GM12878 (cell line): ENCODE measurements around the gene SRSF3. TPM values are rescaled to one million over a fixed set of nuclear protein-coding genes. Genes with fewer than 3 reads are reported as not detected.

Experiments used
- ATF7 ChIP-seq: fragments of 450-650 bp; IDR thresholded peaks from 2 replicates; pipeline ENCODE4 v1.6.1; 2016; ENCODE audit warnings: low read depth, mild to moderate bottlenecking
- CHD1 ChIP-seq: IDR thresholded peaks from 2 replicates; pipeline ENCODE4 v1.6.1; 2012; ENCODE audit warnings: low read depth, low read length, improper control_type of control experiment
- CHD4 ChIP-seq: fragments of 200-600 bp; sonication (generic); IDR thresholded peaks from 2 replicates; pipeline ENCODE4 v1.6.1; 2016; ENCODE audit warnings: mild to moderate bottlenecking
- LARP7 ChIP-seq: fragments of 450-650 bp; IDR thresholded peaks from 2 replicates; pipeline ENCODE4 v1.6.1; 2017; ENCODE audit warnings: mild to moderate bottlenecking
- POLR2A ChIP-seq: IDR thresholded peaks from 2 replicates; pipeline ENCODE4 v1.6.1; 2011; ENCODE audit warnings: low read depth, mild to moderate bottlenecking, low read length
- RAD21 ChIP-seq: IDR thresholded peaks from 2 replicates; pipeline ENCODE4 v1.6.1; 2011; ENCODE audit warnings: mild to moderate bottlenecking, low read depth, low read length, moderate library complexity; ENCODE audit not compliant: insufficient read depth
- TCF3 ChIP-seq: IDR thresholded peaks from 2 replicates; pipeline ENCODE4 v1.6.1; 2012; ENCODE audit warnings: low read depth, mild to moderate bottlenecking, low read length, borderline replicate concordance; ENCODE audit not compliant: insufficient read depth
- YBX1 ChIP-seq: fragments of 450-650 bp; IDR thresholded peaks from 2 replicates; pipeline ENCODE4 v1.6.1; 2016; ENCODE audit warnings: antibody characterized with exemption
- polyA plus RNA-seq, 11 experiments: library from polyadenylated mRNA; depleted of rRNA in 4 of 11; unstranded in 6 of 11; stranded (reverse) in 5 of 11; fragments of >200 nt; fragmentation: Nextera tagmentation in 4 of 11; fragmentation: Illumina TruSeq in 1 of 11; extraction: Ambion mirVana in 4 of 11; extraction: Trizol in 1 of 11; gene quantifications; 1 replicate in 1 of 11; 2 replicates in 10 of 11; pipeline versions ENCODE4 v1.2.1 to v1.2.3, GENCODE V29; 2011 to 2016; ENCODE audit warnings: inconsistent platforms in 2 of 11, missing spikeins in 2 of 11, low read depth in 1 of 11
- total RNA-seq, 4 experiments: library from RNA; depleted of rRNA in 3 of 4; stranded (reverse); fragments of >200 nt in 3 of 4; fragmentation: Illumina TruSeq in 1 of 4; extraction: Trizol in 1 of 4; gene quantifications; 2 replicates each; pipeline versions ENCODE4 v1.2.1 to v1.2.3, GENCODE V29; 2013 to 2021
- TF ChIP-seq, protein P1 (sequence below): fragments of 450-650 bp; IDR thresholded peaks from 2 replicates; pipeline ENCODE4 v1.6.1; 2016; ENCODE audit warnings: mild to moderate bottlenecking, moderate library complexity, borderline replicate concordance
- TF ChIP-seq, protein P2 (sequence below), 3 experiments: IDR thresholded peaks in 2 of 3; conservative IDR thresholded peaks in 1 of 3; 2 replicates each; pipeline ENCODE4 v1.5.1; 2011; ENCODE audit warnings: low read depth in 3 of 3, low read length in 3 of 3, mild to moderate bottlenecking in 3 of 3, control low read depth in 2 of 3, moderate library complexity in 2 of 3, inconsistent platforms in 1 of 3, mixed read lengths in 1 of 3; ENCODE audit not compliant: control insufficient read depth in 2 of 3, insufficient read depth in 1 of 3; ENCODE audit errors: extremely low read depth in 1 of 3
- TF ChIP-seq, protein P3 (sequence below): IDR thresholded peaks from 2 replicates; pipeline ENCODE4 v1.6.1; 2012; ENCODE audit warnings: low read depth, low read length, improper control_type of control experiment
- TF ChIP-seq, protein P4 (sequence below): IDR thresholded peaks from 2 replicates; pipeline ENCODE4 v1.6.1; 2012; ENCODE audit warnings: low read length, inconsistent platforms
- TF ChIP-seq, protein P5 (sequence below): fragments of 450-650 bp; IDR thresholded peaks from 2 replicates; pipeline ENCODE4 v1.6.1; 2017; ENCODE audit warnings: mild to moderate bottlenecking, low read depth, inconsistent platforms; ENCODE audit not compliant: poor library complexity, severe bottlenecking

SRSF3 gene
- total and polyA plus RNA-seq, 10 of the 15 experiments (the other 5 are each of a cell fraction or from before 2014, with no cell fraction given), result 195 to 1,377 (median 493) TPM

DNA sequence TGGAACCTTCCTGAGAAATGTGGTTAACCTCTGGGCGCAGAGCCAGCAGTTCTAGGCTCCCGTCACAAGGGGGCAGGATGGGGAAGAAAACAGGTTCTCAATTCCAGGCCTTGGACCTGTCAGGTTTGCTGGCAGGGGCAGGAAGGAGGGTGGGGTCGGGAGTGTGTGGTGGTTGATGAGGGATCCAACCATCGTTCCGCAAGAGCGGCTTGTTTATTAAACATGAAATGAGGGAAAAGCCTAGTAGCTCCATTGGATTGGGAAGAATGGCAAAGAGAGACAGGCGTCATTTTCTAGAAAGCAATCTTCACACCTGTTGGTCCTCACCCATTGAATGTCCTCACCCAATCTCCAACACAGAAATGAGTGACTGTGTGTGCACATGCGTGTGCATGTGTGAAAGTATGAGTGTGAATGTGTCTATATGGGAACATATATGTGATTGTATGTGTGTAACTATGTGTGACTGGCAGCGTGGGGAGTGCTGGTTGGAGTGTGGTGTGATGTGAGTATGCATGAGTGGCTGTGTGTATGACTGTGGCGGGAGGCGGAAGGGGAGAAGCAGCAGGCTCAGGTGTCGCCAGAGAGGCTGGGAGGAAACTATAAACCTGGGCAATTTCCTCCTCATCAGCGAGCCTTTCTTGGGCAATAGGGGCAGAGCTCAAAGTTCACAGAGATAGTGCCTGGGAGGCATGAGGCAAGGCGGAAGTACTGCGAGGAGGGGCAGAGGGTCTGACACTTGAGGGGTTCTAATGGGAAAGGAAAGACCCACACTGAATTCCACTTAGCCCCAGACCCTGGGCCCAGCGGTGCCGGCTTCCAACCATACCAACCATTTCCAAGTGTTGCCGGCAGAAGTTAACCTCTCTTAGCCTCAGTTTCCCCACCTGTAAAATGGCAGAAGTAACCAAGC lies 29.6 kb downstream of the SRSF3 start (continued):
- TF ChIP-seq, protein P1, sequence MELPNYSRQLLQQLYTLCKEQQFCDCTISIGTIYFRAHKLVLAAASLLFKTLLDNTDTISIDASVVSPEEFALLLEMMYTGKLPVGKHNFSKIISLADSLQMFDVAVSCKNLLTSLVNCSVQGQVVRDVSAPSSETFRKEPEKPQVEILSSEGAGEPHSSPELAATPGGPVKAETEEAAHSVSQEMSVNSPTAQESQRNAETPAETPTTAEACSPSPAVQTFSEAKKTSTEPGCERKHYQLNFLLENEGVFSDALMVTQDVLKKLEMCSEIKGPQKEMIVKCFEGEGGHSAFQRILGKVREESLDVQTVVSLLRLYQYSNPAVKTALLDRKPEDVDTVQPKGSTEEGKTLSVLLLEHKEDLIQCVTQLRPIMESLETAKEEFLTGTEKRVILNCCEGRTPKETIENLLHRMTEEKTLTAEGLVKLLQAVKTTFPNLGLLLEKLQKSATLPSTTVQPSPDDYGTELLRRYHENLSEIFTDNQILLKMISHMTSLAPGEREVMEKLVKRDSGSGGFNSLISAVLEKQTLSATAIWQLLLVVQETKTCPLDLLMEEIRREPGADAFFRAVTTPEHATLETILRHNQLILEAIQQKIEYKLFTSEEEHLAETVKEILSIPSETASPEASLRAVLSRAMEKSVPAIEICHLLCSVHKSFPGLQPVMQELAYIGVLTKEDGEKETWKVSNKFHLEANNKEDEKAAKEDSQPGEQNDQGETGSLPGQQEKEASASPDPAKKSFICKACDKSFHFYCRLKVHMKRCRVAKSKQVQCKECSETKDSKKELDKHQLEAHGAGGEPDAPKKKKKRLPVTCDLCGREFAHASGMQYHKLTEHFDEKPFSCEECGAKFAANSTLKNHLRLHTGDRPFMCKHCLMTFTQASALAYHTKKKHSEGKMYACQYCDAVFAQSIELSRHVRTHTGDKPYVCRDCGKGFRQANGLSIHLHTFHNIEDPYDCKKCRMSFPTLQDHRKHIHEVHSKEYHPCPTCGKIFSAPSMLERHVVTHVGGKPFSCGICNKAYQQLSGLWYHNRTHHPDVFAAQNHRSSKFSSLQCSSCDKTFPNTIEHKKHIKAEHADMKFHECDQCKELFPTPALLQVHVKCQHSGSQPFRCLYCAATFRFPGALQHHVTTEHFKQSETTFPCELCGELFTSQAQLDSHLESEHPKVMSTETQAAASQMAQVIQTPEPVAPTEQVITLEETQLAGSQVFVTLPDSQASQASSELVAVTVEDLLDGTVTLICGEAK, result no peak
- TF ChIP-seq, protein P2, sequence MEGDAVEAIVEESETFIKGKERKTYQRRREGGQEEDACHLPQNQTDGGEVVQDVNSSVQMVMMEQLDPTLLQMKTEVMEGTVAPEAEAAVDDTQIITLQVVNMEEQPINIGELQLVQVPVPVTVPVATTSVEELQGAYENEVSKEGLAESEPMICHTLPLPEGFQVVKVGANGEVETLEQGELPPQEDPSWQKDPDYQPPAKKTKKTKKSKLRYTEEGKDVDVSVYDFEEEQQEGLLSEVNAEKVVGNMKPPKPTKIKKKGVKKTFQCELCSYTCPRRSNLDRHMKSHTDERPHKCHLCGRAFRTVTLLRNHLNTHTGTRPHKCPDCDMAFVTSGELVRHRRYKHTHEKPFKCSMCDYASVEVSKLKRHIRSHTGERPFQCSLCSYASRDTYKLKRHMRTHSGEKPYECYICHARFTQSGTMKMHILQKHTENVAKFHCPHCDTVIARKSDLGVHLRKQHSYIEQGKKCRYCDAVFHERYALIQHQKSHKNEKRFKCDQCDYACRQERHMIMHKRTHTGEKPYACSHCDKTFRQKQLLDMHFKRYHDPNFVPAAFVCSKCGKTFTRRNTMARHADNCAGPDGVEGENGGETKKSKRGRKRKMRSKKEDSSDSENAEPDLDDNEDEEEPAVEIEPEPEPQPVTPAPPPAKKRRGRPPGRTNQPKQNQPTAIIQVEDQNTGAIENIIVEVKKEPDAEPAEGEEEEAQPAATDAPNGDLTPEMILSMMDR (IDR thresholded peaks at IDR 0.05 in 2 of 3, conservative IDR thresholded peaks at IDR 0.05 in 1 of 3; ENCODE audit: control insufficient read depth in 2 of 3, extremely low read depth in 1 of 3, insufficient read depth in 1 of 3, low read depth in 3 of 3, low read length in 3 of 3), result peak; percentile 89 to 95 (median 95)
- no peak for TF ChIP-seq LARP7
- TF ChIP-seq ATF7, result peak; percentile 64
- TF ChIP-seq TCF3, result no peak
- TF ChIP-seq YBX1, result no peak
- TF ChIP-seq, protein P3, sequence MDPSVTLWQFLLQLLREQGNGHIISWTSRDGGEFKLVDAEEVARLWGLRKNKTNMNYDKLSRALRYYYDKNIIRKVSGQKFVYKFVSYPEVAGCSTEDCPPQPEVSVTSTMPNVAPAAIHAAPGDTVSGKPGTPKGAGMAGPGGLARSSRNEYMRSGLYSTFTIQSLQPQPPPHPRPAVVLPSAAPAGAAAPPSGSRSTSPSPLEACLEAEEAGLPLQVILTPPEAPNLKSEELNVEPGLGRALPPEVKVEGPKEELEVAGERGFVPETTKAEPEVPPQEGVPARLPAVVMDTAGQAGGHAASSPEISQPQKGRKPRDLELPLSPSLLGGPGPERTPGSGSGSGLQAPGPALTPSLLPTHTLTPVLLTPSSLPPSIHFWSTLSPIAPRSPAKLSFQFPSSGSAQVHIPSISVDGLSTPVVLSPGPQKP, result no peak
- peak; percentile 98 for TF ChIP-seq RAD21
- TF ChIP-seq CHD1, result no peak
- TF ChIP-seq, protein P4, sequence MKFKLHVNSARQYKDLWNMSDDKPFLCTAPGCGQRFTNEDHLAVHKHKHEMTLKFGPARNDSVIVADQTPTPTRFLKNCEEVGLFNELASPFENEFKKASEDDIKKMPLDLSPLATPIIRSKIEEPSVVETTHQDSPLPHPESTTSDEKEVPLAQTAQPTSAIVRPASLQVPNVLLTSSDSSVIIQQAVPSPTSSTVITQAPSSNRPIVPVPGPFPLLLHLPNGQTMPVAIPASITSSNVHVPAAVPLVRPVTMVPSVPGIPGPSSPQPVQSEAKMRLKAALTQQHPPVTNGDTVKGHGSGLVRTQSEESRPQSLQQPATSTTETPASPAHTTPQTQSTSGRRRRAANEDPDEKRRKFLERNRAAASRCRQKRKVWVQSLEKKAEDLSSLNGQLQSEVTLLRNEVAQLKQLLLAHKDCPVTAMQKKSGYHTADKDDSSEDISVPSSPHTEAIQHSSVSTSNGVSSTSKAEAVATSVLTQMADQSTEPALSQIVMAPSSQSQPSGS, result no peak
- TF ChIP-seq CHD4, result no peak
- no peak for TF ChIP-seq POLR2A
- TF ChIP-seq, protein P5, sequence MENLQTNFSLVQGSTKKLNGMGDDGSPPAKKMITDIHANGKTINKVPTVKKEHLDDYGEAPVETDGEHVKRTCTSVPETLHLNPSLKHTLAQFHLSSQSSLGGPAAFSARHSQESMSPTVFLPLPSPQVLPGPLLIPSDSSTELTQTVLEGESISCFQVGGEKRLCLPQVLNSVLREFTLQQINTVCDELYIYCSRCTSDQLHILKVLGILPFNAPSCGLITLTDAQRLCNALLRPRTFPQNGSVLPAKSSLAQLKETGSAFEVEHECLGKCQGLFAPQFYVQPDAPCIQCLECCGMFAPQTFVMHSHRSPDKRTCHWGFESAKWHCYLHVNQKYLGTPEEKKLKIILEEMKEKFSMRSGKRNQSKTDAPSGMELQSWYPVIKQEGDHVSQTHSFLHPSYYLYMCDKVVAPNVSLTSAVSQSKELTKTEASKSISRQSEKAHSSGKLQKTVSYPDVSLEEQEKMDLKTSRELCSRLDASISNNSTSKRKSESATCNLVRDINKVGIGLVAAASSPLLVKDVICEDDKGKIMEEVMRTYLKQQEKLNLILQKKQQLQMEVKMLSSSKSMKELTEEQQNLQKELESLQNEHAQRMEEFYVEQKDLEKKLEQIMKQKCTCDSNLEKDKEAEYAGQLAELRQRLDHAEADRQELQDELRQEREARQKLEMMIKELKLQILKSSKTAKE, result peak; percentile 71
